ENCODE measurements around the gene TARDBP.

DNA sequence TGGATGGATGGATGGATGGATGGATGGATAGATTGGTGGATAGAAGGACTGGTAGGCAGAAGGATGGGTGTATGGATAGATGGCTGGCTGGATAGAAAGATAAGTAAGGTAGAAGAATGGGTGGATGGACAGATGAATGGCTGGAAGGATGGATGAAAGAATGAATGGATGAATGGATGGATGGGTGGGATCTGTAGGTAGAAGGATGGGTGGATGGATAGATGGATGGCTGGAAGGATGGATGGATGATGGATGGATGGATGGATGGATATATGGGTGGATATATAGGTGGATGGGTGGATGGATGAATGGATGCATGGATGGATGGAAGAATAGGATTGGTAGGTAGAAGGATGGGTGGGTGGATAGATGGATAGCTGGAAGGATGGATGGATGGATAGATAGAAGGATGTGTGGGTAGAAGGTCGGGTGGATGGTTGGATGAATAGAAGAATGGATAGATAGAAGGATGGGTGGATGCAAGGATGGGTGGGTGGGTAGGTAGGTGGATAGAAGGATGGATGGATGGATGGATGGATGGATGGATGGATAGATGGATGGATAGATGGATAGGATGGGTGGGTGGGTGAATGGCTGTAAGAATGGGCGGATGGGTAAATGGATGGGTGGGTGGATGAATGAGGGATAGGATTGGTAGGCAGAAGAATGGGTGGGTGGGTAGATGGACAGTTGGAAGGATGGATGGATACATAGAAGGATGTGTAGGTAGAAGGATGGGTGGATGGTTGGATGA, 27.1 kb downstream of the TARDBP start:
- TF ChIP-seq, protein P1, sequence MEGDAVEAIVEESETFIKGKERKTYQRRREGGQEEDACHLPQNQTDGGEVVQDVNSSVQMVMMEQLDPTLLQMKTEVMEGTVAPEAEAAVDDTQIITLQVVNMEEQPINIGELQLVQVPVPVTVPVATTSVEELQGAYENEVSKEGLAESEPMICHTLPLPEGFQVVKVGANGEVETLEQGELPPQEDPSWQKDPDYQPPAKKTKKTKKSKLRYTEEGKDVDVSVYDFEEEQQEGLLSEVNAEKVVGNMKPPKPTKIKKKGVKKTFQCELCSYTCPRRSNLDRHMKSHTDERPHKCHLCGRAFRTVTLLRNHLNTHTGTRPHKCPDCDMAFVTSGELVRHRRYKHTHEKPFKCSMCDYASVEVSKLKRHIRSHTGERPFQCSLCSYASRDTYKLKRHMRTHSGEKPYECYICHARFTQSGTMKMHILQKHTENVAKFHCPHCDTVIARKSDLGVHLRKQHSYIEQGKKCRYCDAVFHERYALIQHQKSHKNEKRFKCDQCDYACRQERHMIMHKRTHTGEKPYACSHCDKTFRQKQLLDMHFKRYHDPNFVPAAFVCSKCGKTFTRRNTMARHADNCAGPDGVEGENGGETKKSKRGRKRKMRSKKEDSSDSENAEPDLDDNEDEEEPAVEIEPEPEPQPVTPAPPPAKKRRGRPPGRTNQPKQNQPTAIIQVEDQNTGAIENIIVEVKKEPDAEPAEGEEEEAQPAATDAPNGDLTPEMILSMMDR (IDR thresholded peaks at IDR 0.05), result no peak
- no peak for TF ChIP-seq EZH2 (IDR thresholded peaks at IDR 0.05; ENCODE audit: borderline replicate concordance, insufficient read depth, low read depth, low read length, poor library complexity, severe bottlenecking)
